ENCODE data around the gene HSPA14. TPM values are rescaled to one million over a fixed set of nuclear protein-coding genes. Genes with fewer than 3 reads are reported as not detected.

HSPA14 gene
- total RNA-seq, 1 donor from 2014 or later = 41.8 TPM

DNA sequence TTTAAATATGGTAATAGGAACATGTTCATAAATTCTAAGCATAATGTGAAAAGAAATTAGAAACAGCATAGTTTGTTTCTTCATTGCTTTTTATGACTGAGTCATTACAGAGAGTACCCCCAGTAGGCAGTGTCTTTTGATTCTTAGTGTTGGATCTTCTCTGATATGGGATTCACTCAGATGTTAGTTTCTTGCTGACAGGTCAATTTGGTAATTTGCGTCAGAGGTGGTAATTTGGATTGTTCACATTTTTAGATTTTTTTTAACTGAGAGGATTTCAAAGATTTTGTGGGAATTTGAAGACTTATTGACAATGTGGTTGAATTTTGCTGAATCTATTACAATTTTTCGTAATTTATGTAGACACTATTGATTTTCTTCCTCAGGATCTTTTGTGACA is 2.1 kb downstream of the HSPA14 start:
- peak overlapping the region; percentile 90 for H3K4me2 ChIP-seq
- Mint-ChIP-seq H3K27me3 (ENCODE audit: insufficient read depth, low read depth) (peaks cover 4% of the 10 kb centered on the region), H3K27ac (no peak overlapping the region), H3K36me3 (peaks cover 15% of the 10 kb centered on the region), H3K4me1 (peaks cover 17% of the 10 kb centered on the region), H3K9me3 (no peaks in the 10 kb centered on the region), H3K4me3 (peak overlapping the region; percentile 97)
- no peak overlapping the region for H3K27ac ChIP-seq
- peaks cover 14% of the 10 kb centered on the region for H3F3A ChIP-seq (ENCODE audit: low read depth)
- H3K27me3 ChIP-seq = no peaks in the 10 kb centered on the region
- TF ChIP-seq, protein P1, sequence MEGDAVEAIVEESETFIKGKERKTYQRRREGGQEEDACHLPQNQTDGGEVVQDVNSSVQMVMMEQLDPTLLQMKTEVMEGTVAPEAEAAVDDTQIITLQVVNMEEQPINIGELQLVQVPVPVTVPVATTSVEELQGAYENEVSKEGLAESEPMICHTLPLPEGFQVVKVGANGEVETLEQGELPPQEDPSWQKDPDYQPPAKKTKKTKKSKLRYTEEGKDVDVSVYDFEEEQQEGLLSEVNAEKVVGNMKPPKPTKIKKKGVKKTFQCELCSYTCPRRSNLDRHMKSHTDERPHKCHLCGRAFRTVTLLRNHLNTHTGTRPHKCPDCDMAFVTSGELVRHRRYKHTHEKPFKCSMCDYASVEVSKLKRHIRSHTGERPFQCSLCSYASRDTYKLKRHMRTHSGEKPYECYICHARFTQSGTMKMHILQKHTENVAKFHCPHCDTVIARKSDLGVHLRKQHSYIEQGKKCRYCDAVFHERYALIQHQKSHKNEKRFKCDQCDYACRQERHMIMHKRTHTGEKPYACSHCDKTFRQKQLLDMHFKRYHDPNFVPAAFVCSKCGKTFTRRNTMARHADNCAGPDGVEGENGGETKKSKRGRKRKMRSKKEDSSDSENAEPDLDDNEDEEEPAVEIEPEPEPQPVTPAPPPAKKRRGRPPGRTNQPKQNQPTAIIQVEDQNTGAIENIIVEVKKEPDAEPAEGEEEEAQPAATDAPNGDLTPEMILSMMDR (IDR thresholded peaks at IDR 0.05) = no peak
- TF ChIP-seq EZH2phosphoT487 (IDR thresholded peaks at IDR 0.05) (no peak), EZH2 (IDR thresholded peaks at IDR 0.05) (no peak)
- H3K79me2 ChIP-seq (ENCODE audit: low read depth) = peaks cover 49% of the 10 kb centered on the region
- H3K9me3 ChIP-seq (ENCODE audit: low read depth) = no peaks in the 10 kb centered on the region
- no peak overlapping the region for H3K9ac ChIP-seq
- H3K4me3 ChIP-seq = no peak overlapping the region
- no peak overlapping the region for H2AFZ ChIP-seq (replicated peaks)
- peaks cover 12% of the 10 kb centered on the region for H3K4me1 ChIP-seq
- DNase-seq (ENCODE audit: low spot score) = no peak
- peaks cover 10% of the 10 kb centered on the region for H3K36me3 ChIP-seq
- H4K20me1 ChIP-seq (ENCODE audit: low read depth) = peaks cover 12% of the 10 kb centered on the region

DNA sequence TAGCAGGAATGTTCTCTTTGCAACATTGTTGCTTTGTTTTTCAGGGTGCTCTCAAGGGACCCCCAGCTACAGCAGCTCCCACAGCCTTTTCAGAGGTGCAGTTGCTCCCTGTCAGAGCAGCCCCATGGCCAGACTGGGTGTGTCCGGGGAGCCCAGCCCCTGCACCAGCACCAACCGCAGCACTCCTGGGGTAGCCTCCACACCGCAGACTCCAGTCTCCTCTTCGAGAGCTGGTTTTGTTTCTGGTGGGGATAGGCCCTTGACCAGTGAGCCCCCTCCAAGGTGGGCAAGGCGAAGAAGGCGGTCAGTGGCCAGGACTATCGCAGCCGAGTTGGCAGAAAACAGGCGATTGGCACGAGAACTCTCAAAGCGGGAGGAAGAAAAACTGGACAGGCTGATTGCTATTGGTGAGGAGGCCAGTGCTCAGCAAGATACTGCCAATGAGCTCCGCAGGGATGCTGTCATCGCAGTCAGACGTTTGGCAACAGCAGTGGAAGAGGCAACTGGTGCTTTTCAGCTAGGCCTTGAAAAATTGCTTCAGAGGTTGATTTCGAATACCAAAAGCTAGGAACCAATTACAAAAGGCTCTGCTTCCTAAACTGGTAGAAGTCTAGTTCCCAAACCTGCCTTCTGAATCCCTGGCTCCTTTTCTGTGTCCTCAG is 5.4 kb downstream of the HSPA14 start:
- TF ChIP-seq, protein P1 (IDR thresholded peaks at IDR 0.05) = no peak
- TF ChIP-seq EZH2 (IDR thresholded peaks at IDR 0.05) (no peak), EZH2phosphoT487 (IDR thresholded peaks at IDR 0.05) (no peak)

DNA sequence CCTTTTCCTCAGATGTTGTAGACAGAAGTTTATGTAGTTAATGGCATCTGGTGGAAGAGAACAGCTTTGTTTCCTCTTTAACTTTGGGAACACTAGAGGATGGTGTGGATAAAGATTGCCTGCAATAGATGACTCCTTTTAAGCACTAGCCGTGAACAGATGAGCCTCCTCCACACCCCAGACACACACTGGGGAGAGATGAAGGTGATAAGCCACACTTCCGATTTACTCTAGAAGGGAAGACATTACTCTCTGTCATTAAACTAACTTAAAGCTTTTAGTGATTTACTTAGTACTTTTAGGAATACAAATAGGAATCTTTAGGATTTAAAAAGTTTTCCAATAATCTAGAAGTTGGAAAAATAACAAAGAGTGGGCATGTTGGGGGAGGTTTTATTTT is 6.8 kb downstream of the HSPA14 start:
- H3K4me3 ChIP-seq = no peak overlapping the region
- no peak overlapping the region for H3K4me3 Mint-ChIP-seq
- H3K79me2 ChIP-seq (ENCODE audit: low read depth) = peaks cover 31% of the 10 kb centered on the region
- H3K4me1 Mint-ChIP-seq = peaks cover 3% of the 10 kb centered on the region
- peaks cover 16% of the 10 kb centered on the region for H3K36me3 Mint-ChIP-seq
- H3K27me3 ChIP-seq = no peaks in the 10 kb centered on the region
- no peak overlapping the region for H3K9ac ChIP-seq
- no peak overlapping the region for H2AFZ ChIP-seq (replicated peaks)
- peaks cover under 1% of the 10 kb centered on the region for H3K4me1 ChIP-seq
- no peaks in the 10 kb centered on the region for H3K9me3 ChIP-seq (ENCODE audit: low read depth)
- H3K27ac ChIP-seq = no peak overlapping the region
- TF ChIP-seq, protein P1 (IDR thresholded peaks at IDR 0.05) = no peak
- TF ChIP-seq EZH2 (IDR thresholded peaks at IDR 0.05) (no peak), EZH2phosphoT487 (IDR thresholded peaks at IDR 0.05) (no peak)
- no peaks in the 10 kb centered on the region for H3K9me3 Mint-ChIP-seq
- H3K27ac Mint-ChIP-seq = no peak overlapping the region
- H3K27me3 Mint-ChIP-seq (ENCODE audit: insufficient read depth, low read depth) = no peaks in the 10 kb centered on the region
- H3F3A ChIP-seq (ENCODE audit: low read depth) = no peaks in the 10 kb centered on the region
- DNase-seq (ENCODE audit: low spot score) = no peak
- H3K4me2 ChIP-seq = no peak overlapping the region
- H3K36me3 ChIP-seq = peaks cover 10% of the 10 kb centered on the region
- peaks cover 14% of the 10 kb centered on the region for H4K20me1 ChIP-seq (ENCODE audit: low read depth)

More for the DNA sequence above, 5.4 kb downstream of the HSPA14 start:
- Histone ChIP-seq H3K36me3 (peaks cover 10% of the 10 kb centered on the region), H3K9me3 (ENCODE audit: low read depth) (no peaks in the 10 kb centered on the region), H3K79me2 (ENCODE audit: low read depth) (peaks cover 46% of the 10 kb centered on the region), H2AFZ (replicated peaks) (no peak overlapping the region), H4K20me1 (ENCODE audit: low read depth) (peaks cover 19% of the 10 kb centered on the region), H3K27ac (no peak overlapping the region), H3K4me2 (no peak overlapping the region), H3K4me3 (no peak overlapping the region), H3K27me3 (no peaks in the 10 kb centered on the region), H3F3A (ENCODE audit: low read depth) (no peaks in the 10 kb centered on the region), H3K9ac (no peak overlapping the region), H3K4me1 (peaks cover 6% of the 10 kb centered on the region)
- H3K36me3 Mint-ChIP-seq = peaks cover 16% of the 10 kb centered on the region
- peaks cover 10% of the 10 kb centered on the region for H3K4me1 Mint-ChIP-seq
- DNase-seq (ENCODE audit: low spot score) = no peak
- no peak overlapping the region for H3K27ac Mint-ChIP-seq
- no peaks in the 10 kb centered on the region for H3K27me3 Mint-ChIP-seq (ENCODE audit: insufficient read depth, low read depth)
- H3K9me3 Mint-ChIP-seq = no peaks in the 10 kb centered on the region
- no peak overlapping the region for H3K4me3 Mint-ChIP-seq

Measured in neural progenitor cell (in vitro differentiated cells).